Neural progenitor cell (in vitro differentiated cells): ENCODE results near the gene CERS6.

Source experiments
- CTCF ChIP-seq: fragments of 200-600 bp; sonication (generic); IDR thresholded peaks from 2 replicates; pipeline ENCODE4 v1.5.1; 2017; ENCODE audit warnings: antibody characterized with exemption, mild to moderate bottlenecking
- EZH2 ChIP-seq: fragments of 200-600 bp; sonication (generic); IDR thresholded peaks from 2 replicates; pipeline ENCODE4 v1.6.1; 2017; ENCODE audit warnings: antibody characterized with exemption, mild to moderate bottlenecking, moderate library complexity
- EZH2phosphoT487 ChIP-seq: fragments of 200-600 bp; sonication (generic); IDR thresholded peaks from 2 replicates; pipeline ENCODE4 v1.6.1; 2017; ENCODE audit warnings: antibody characterized with exemption

- no peak for TF ChIP-seq CTCF
- TF ChIP-seq EZH2 = no peak
- TF ChIP-seq EZH2phosphoT487 = no peak
These were observed 71.9 kb downstream of the CERS6 start for GRCh38 chr2:168528016-168528415.
